Ureter (tissue), 1 donor: ENCODE data around the gene ACMSD. TPM values are rescaled to one million over a fixed set of nuclear protein-coding genes. Genes with fewer than 3 reads are reported as not detected.
"Not testable (repeated sequence)": the region's sequence is repeated elsewhere in the genome, so short reads cannot be mapped to it uniquely, and the experiment has no call there.

Experiments
- DNase-seq: peaks from one replicate; pipeline ENCODE4 v3.0.0-alpha.2; 2020; ENCODE audit warnings: low spot score
- total RNA-seq: library from RNA; stranded (reverse); gene quantifications from one replicate; pipeline ENCODE4 v1.2.4, GENCODE V29; 2023
- donor health status: DM: yes; HTN: yes; CAD: no.

The ACMSD gene
- total RNA-seq, 1 donor from 2014 or later: not detected

- no peak for DNase-seq
These were observed 14.1 kb downstream of the ACMSD start for GRCh38 chr2:134852518-134852917.

GRCh38 chr2:134855709-134856108 is 17.3 kb downstream of the ACMSD start:
- DNase-seq: no peak

GRCh38 chr2:134858245-134858644 is 19.8 kb downstream of the ACMSD start:
- DNase-seq: no peak

- DNase-seq: no peak
These were observed 22.8 kb downstream of the ACMSD start for GRCh38 chr2:134861173-134861572.

GRCh38 chr2:134862069-134862468 is 23.7 kb downstream of the ACMSD start:
- no peak for DNase-seq

- no peak for DNase-seq
These were observed 24.3 kb downstream of the ACMSD start for GRCh38 chr2:134862674-134863073.

- no peak for DNase-seq
These were observed 25.0 kb downstream of the ACMSD start for GRCh38 chr2:134863446-134863845.

GRCh38 chr2:134865067-134865787 is 26.8 kb downstream of the ACMSD start:
- DNase-seq: no peak

- DNase-seq: no peak
These were observed 28.2 kb downstream of the ACMSD start for GRCh38 chr2:134866498-134867099.

GRCh38 chr2:134869946-134870736 is 31.7 kb downstream of the ACMSD start:
- no peak for DNase-seq

- DNase-seq: no peak
These were observed 34.7 kb downstream of the ACMSD start for GRCh38 chr2:134873152-134873551.

GRCh38 chr2:134875309-134875708 is 36.9 kb downstream of the ACMSD start:
- DNase-seq: no peak

GRCh38 chr2:134882773-134883172 is 44.4 kb downstream of the ACMSD start:
- no peak for DNase-seq

- no peak for DNase-seq
These were observed 45.3 kb downstream of the ACMSD start for GRCh38 chr2:134883552-134884293.

- no peak for DNase-seq
These were observed 46.0 kb downstream of the ACMSD start for GRCh38 chr2:134884435-134884834.

GRCh38 chr2:134892282-134893035 is 54.0 kb downstream of the ACMSD start:
- DNase-seq: no peak

GRCh38 chr2:134897932-134898331 is 59.5 kb downstream of the ACMSD start:
- DNase-seq: no peak

GRCh38 chr2:134899204-134899603 is 60.8 kb downstream of the ACMSD start:
- no peak for DNase-seq

GRCh38 chr2:134900151-134900550 is 61.7 kb downstream of the ACMSD start:
- no peak for DNase-seq

GRCh38 chr2:134903701-134904100 is 65.3 kb downstream of the ACMSD start:
- DNase-seq: not testable (repeated sequence)

- no peak for DNase-seq
These were observed 66.8 kb downstream of the ACMSD start for GRCh38 chr2:134905168-134905567.
